H1 (cell line): ENCODE data around the gene UBE4B. TPM values are rescaled to one million over a fixed set of nuclear protein-coding genes. Genes with fewer than 3 reads are reported as not detected.

Experiments
- CTCF ChIA-PET: fragments of 300-600 bp; sonication (Branson Sonifier 250); formaldehyde crosslinking; loops from one replicate; lab custom pipeline; 2021; ENCODE audit not compliant: partially characterized antibody; lab: Charles Lee
- POLR2A ChIA-PET: fragments of 300-600 bp; sonication (Branson Sonifier 250); formaldehyde crosslinking; loops from one replicate; lab custom pipeline; 2021; ENCODE audit warnings: inconsistent platforms; ENCODE audit not compliant: partially characterized antibody; lab: Charles Lee
- DNase-seq, 2 experiments: peaks; one replicate each; pipeline versions ENCODE4 v3.0.0 to v3.0.0-alpha.2; 2010 to 2022; ENCODE audit warnings: low spot score in 2 of 2, low read depth in 1 of 2, mixed read lengths in 1 of 2
- FAIRE-seq: peaks from 2 replicates; lab custom pipeline; 2011; peaks lifted over from hg19 to GRCh38; lab: Jason Lieb, UNC
- H2AFZ ChIP-seq: 2 replicates; pipeline ENCODE4 v1.8.1; 2012; ENCODE audit warnings: low read length, inconsistent platforms
- H2AK5ac ChIP-seq: 2 replicates; pipeline ENCODE4 v1.6.1; 2013; ENCODE audit warnings: low read depth, low read length
- H2BK120ac ChIP-seq: replicated peaks from 2 replicates; pipeline ENCODE3; 2013; ENCODE audit warnings: low read depth, low read length, inconsistent platforms
- H2BK12ac ChIP-seq: 2 replicates; pipeline ENCODE4 v1.6.1; 2013; ENCODE audit warnings: low read depth, low read length
- H2BK15ac ChIP-seq: 2 replicates; pipeline ENCODE4 v1.6.1; 2013; ENCODE audit warnings: low read length
- H2BK20ac ChIP-seq: 2 replicates; pipeline ENCODE4 v1.6.1; 2013; ENCODE audit warnings: low read length
- H2BK5ac ChIP-seq: 2 replicates; pipeline ENCODE4 v1.6.1; 2013; ENCODE audit warnings: low read depth, low read length
- H3K14ac ChIP-seq: 2 replicates; pipeline ENCODE4 v1.6.1; 2013; ENCODE audit warnings: inconsistent platforms; ENCODE audit not compliant: insufficient read length
- H3K18ac ChIP-seq: 2 replicates; pipeline ENCODE4 v1.6.1; 2013; ENCODE audit warnings: low read length; ENCODE audit errors: extremely low read depth
- H3K23ac ChIP-seq: 2 replicates; pipeline ENCODE4 v1.6.1; 2013; ENCODE audit warnings: inconsistent platforms; ENCODE audit not compliant: insufficient read length
- H3K23me2 ChIP-seq: 2 replicates; pipeline ENCODE4 v1.6.1; 2013; ENCODE audit warnings: low read depth, low read length
- H3K27ac ChIP-seq: 2 replicates; pipeline ENCODE4 v1.6.1; 2011; ENCODE audit warnings: low read depth, low read length, inconsistent platforms
- H3K27me3 ChIP-seq, 4 experiments: replicated peaks in 1 of 4; 1 replicate in 1 of 4; 2 replicates in 3 of 4; pipeline versions ENCODE4 v1.6.1 to v1.8.1; 2011 to 2013; ENCODE audit warnings: low read length in 3 of 4, mild to moderate bottlenecking in 3 of 4, inconsistent platforms in 2 of 4, mixed read lengths in 2 of 4, moderate library complexity in 1 of 4; ENCODE audit not compliant: control insufficient read depth in 3 of 4, insufficient read depth in 3 of 4; ENCODE audit errors: extremely low read depth in 1 of 4
- H3K36me3 ChIP-seq, 4 experiments: 2 replicates each; pipeline versions ENCODE4 v1.6.1 to v1.8.1; 2011 to 2013; ENCODE audit warnings: mild to moderate bottlenecking in 4 of 4, low read length in 3 of 4, moderate library complexity in 2 of 4, control low read depth in 1 of 4, inconsistent platforms in 1 of 4; ENCODE audit not compliant: insufficient read depth in 4 of 4, control insufficient read depth in 2 of 4
- H3K4ac ChIP-seq: replicated peaks from 2 replicates; pipeline ENCODE3; 2013; ENCODE audit warnings: low read length, low read depth, mixed read lengths, inconsistent platforms; ENCODE audit not compliant: insufficient read length
- H3K4me1 ChIP-seq, 4 experiments: replicated peaks in 1 of 4; 1 replicate in 1 of 4; 2 replicates in 3 of 4; pipeline versions ENCODE4 v1.6.1 to v1.8.1; 2011 to 2013; ENCODE audit warnings: low read length in 3 of 4, inconsistent platforms in 2 of 4, mixed read lengths in 1 of 4; ENCODE audit not compliant: insufficient read depth in 4 of 4, control insufficient read depth in 3 of 4
- H3K4me2 ChIP-seq, 2 experiments: 2 replicates each; pipeline versions ENCODE4 v1.6.1 to v1.8.1; 2011 to 2013; ENCODE audit warnings: low read depth in 2 of 2, low read length in 2 of 2, control low read depth in 1 of 2, inconsistent platforms in 1 of 2, mild to moderate bottlenecking in 1 of 2; ENCODE audit not compliant: insufficient read depth in 1 of 2
- H3K4me3 ChIP-seq, 4 experiments: fragments of 200-600, 300-600 bp in 1 of 4; sonication (generic), shearing (Covaris generic), sonication (Bioruptor Twin) in 1 of 4; 2 replicates each; pipeline versions ENCODE4 v1.5.1 to v1.8.1; 2011 to 2016; ENCODE audit warnings: low read length in 4 of 4, low read depth in 3 of 4, control low read depth in 2 of 4, inconsistent platforms in 2 of 4, mild to moderate bottlenecking in 2 of 4, mixed read lengths in 1 of 4, moderate library complexity in 1 of 4; ENCODE audit not compliant: insufficient read depth in 2 of 4; ENCODE audit errors: extremely low read depth in 1 of 4
- H3K56ac ChIP-seq: replicated peaks from 2 replicates; pipeline ENCODE3; 2013; ENCODE audit warnings: low read depth, mild to moderate bottlenecking, mixed read lengths, low read length, inconsistent platforms; ENCODE audit not compliant: insufficient read length
- H3K79me1 ChIP-seq: 2 replicates; pipeline ENCODE4 v1.6.1; 2013; ENCODE audit warnings: low read depth, low read length, control low read depth
- H3K79me2 ChIP-seq, 2 experiments: 2 replicates each; pipeline versions ENCODE4 v1.6.1 to v1.8.1; 2012 to 2013; ENCODE audit warnings: low read length in 2 of 2, mild to moderate bottlenecking in 2 of 2, inconsistent platforms in 1 of 2; ENCODE audit not compliant: insufficient read depth in 2 of 2, control insufficient read depth in 1 of 2
- H3K9ac ChIP-seq, 4 experiments: replicated peaks in 1 of 4; 1 replicate in 1 of 4; 2 replicates in 3 of 4; pipeline versions ENCODE4 v1.6.1 to v1.8.1; 2011 to 2013; ENCODE audit warnings: low read depth in 3 of 4, low read length in 3 of 4, control low read depth in 2 of 4, mild to moderate bottlenecking in 2 of 4, moderate library complexity in 2 of 4, inconsistent platforms in 1 of 4; ENCODE audit errors: extremely low read depth in 1 of 4
- H3K9me3 ChIP-seq, 2 experiments: 2 replicates each; pipeline versions ENCODE4 v1.6.1 to v1.8.1; 2012 to 2013; ENCODE audit warnings: mild to moderate bottlenecking in 2 of 2, moderate library complexity in 2 of 2, control low read depth in 1 of 2, inconsistent platforms in 1 of 2, low read depth in 1 of 2, low read length in 1 of 2, mixed read lengths in 1 of 2; ENCODE audit not compliant: insufficient read depth in 2 of 2
- H4K20me1 ChIP-seq, 2 experiments: replicated peaks in 1 of 2; 2 replicates each; pipeline versions ENCODE3 to v1.8.1; 2011 to 2013; ENCODE audit warnings: inconsistent platforms in 2 of 2, low read length in 2 of 2, mild to moderate bottlenecking in 1 of 2; ENCODE audit not compliant: insufficient read depth in 2 of 2, control insufficient read depth in 1 of 2
- H4K5ac ChIP-seq: 2 replicates; pipeline ENCODE4 v1.6.1; 2013; ENCODE audit warnings: low read length, low read depth, mixed read lengths, inconsistent platforms; ENCODE audit not compliant: insufficient read length
- H4K8ac ChIP-seq: 2 replicates; pipeline ENCODE4 v1.8.0; 2013; ENCODE audit warnings: mild to moderate bottlenecking, moderate library complexity, low read length, inconsistent platforms; ENCODE audit not compliant: insufficient read depth; ENCODE audit errors: extremely low read depth
- H4K91ac ChIP-seq: replicated peaks from 2 replicates; pipeline ENCODE3; 2013; ENCODE audit warnings: low read length, mixed read lengths, inconsistent platforms; ENCODE audit not compliant: insufficient read length
- ASH2L ChIP-seq: fragments of 200-600, 300-600 bp; sonication (generic); IDR thresholded peaks from one replicate; pipeline ENCODE4 v1.7.1; 2017; ENCODE audit warnings: low read length
- BCL11A ChIP-seq, 2 experiments: IDR thresholded peaks; one replicate each; pipeline ENCODE4 v1.6.1; 2011; ENCODE audit warnings: low read depth in 2 of 2, low read length in 2 of 2, mild to moderate bottlenecking in 2 of 2
- CBX8 ChIP-seq: fragments of 300-800, 300-1000 bp; sonication (generic); IDR thresholded peaks from 2 replicates; pipeline ENCODE4 v1.7.1; 2016; ENCODE audit warnings: low read depth, low read length, borderline replicate concordance
- GTF2F1 ChIP-seq: IDR thresholded peaks from 2 replicates; pipeline ENCODE4 v1.6.1; 2012; ENCODE audit warnings: low read depth, low read length, improper control_type of control experiment, borderline replicate concordance
- HDAC6 ChIP-seq: IDR thresholded peaks from one replicate; pipeline ENCODE4 v1.7.1; 2012; ENCODE audit warnings: low read depth, mild to moderate bottlenecking, inconsistent platforms, low read length, moderate library complexity
- MAX ChIP-seq: IDR thresholded peaks from 2 replicates; pipeline ENCODE4 v1.6.1; 2012; ENCODE audit warnings: inconsistent platforms
- SAP30 ChIP-seq: fragments of 300-600 bp; sonication (generic); IDR thresholded peaks from 2 replicates; pipeline ENCODE4 v1.7.1; 2012; ENCODE audit warnings: low read length, moderate library complexity, mild to moderate bottlenecking, inconsistent platforms; ENCODE audit not compliant: insufficient read depth, insufficient replicate concordance
- TBP ChIP-seq: IDR thresholded peaks from 2 replicates; pipeline ENCODE4 v1.6.1; 2011; ENCODE audit warnings: low read depth, low read length, improper control_type of control experiment
- ZNF274 ChIP-seq: IDR thresholded peaks from 2 replicates; pipeline ENCODE4 v1.7.0; 2012; ENCODE audit warnings: low read length, borderline replicate concordance; ENCODE audit errors: extremely low read depth
- WGBS, 2 experiments: shearing (Covaris generic) in 1 of 2; methylation state at CpG; one replicate each; pipeline versions ENCODE4 v1.1.6 to v1.1.7; 2013 to 2015; ENCODE audit warnings: low lambda C conversion rate in 2 of 2, mixed read lengths in 2 of 2, inconsistent platforms in 1 of 2, low coverage in 1 of 2, missing lambda C conversion rate in 1 of 2; ENCODE audit not compliant: insufficient replicate concordance in 2 of 2, insufficient coverage in 1 of 2, insufficient read length in 1 of 2; ENCODE audit errors: extremely low coverage in 1 of 2, missing lambda C conversion rate in 1 of 2; 5-methylcytosine and 5-hydroxymethylcytosine counted together
- polyA plus RNA-seq, 7 experiments: library from polyadenylated mRNA; depleted of rRNA in 3 of 7; stranded (reverse) in 5 of 7; unstranded in 2 of 7; fragments of >200 nt in 5 of 7; fragments of 200-250 nt in 2 of 7; gene quantifications; 1 replicate in 5 of 7; 2 replicates in 1 of 7; 4 replicates in 1 of 7; pipeline versions ENCODE4 v1.2.1 to v1.2.3, GENCODE V29; 2011 to 2013; ENCODE audit warnings: missing spikeins in 2 of 7, mixed read lengths in 2 of 7
- total RNA-seq: library from RNA; stranded (reverse); fragmentation: NEBNext Ultra II Directional; extraction: Animal tissue kit (Norgen Biotek cat#: 25700); gene quantifications from 2 replicates; pipeline ENCODE4 v1.2.1, GENCODE V29; 2021
- TF ChIP-seq, protein P1 (sequence below), 3 experiments: IDR thresholded peaks; 1 replicate in 2 of 3; 2 replicates in 1 of 3; pipeline versions ENCODE4 v1.5.1 to v1.6.1; 2011; ENCODE audit warnings: low read length in 3 of 3, mild to moderate bottlenecking in 3 of 3, inconsistent platforms in 2 of 3, low read depth in 1 of 3, moderate library complexity in 1 of 3; ENCODE audit not compliant: insufficient read depth in 1 of 3; ENCODE audit errors: control extremely low read depth in 1 of 3

Gene UBE4B
- total and polyA plus RNA-seq, 2 of the 8 experiments (the other 6 are each of a cell fraction or from before 2014, with no cell fraction given), result 24.5 to 90.1 TPM

DNA sequence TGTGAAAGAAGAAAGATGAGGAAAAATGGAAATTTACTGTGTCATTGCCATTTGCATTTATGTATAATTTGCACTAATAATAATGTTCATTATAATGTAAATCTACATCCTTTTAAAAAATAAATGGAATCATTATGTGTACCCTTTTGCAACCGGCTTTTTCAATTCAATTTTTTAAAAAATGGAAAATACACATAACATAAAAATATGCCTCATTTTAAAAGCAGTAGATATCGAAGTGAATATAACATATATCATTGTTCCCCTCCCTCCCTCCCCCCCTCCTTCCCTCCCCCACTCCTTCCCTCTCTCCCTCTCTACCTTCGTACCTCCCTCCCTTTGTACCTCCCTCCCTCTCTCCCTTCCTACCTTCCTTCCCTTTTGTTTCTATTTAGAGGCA lies 33.0 kb downstream of the UBE4B start:
- Histone ChIP-seq H4K91ac (no peak overlapping the region), H3K27me3 (no peaks in the 10 kb centered on the region), H3K79me2 (peaks cover 0 to 62% of the 10 kb centered on the region in 2 experiments; a peak in 3 of 4 replicates), H3K9ac (no peak overlapping the region), H2BK20ac (no peak overlapping the region), H2AK5ac (no peak overlapping the region), H3K9me3 (no peaks in the 10 kb centered on the region), H3K14ac (no peak overlapping the region), H3K36me3 (no peaks in the 10 kb centered on the region), H2BK5ac (no peak overlapping the region), H3K4ac (no peak overlapping the region), H2BK12ac (no peak overlapping the region), H3K56ac (no peak overlapping the region), H3K27ac (no peak overlapping the region), H3K23me2 (no peaks in the 10 kb centered on the region), H3K4me2 (0 out of 4 replicates have a peak overlapping the region, but pooled peaks of 1 of the 2 experiments have one; percentile 12), H4K8ac (no peak overlapping the region; the same call in 1 of the 2 replicates), H3K79me1 (peaks cover 3% of the 10 kb centered on the region; the same call in 1 of the 2 replicates), H3K4me3 (no peak overlapping the region), H2AFZ (no peak overlapping the region), H2BK120ac (no peak overlapping the region), H3K4me1 (peaks cover 2 to 4% (median 2%) of the 10 kb centered on the region in 4 experiments; a peak in 4 of 7 replicates), H4K20me1 (peaks cover 4% of the 10 kb centered on the region in 2 experiments), H3K23ac (no peak overlapping the region), H4K5ac (no peak overlapping the region), H3K18ac (no peak overlapping the region), H2BK15ac (no peak overlapping the region)
- FAIRE-seq (no peak), DNase-seq (no peak)
- ChIA-PET CTCF (no interaction called here), POLR2A (interaction anchor here (0.9 to 1.4 kb wide), 2 partner anchors 9 to 31 kb away, joined by 3 to 4 read pairs; no protein-coding TSS in a partner anchor)
- WGBS, 2 experiments, result 79 to 100% methylated on average over 1 to 2 of the region's 3 CpGs
- TF ChIP-seq MAX, result no peak
- TF ChIP-seq ASH2L, result no peak
- TF ChIP-seq, protein P1, sequence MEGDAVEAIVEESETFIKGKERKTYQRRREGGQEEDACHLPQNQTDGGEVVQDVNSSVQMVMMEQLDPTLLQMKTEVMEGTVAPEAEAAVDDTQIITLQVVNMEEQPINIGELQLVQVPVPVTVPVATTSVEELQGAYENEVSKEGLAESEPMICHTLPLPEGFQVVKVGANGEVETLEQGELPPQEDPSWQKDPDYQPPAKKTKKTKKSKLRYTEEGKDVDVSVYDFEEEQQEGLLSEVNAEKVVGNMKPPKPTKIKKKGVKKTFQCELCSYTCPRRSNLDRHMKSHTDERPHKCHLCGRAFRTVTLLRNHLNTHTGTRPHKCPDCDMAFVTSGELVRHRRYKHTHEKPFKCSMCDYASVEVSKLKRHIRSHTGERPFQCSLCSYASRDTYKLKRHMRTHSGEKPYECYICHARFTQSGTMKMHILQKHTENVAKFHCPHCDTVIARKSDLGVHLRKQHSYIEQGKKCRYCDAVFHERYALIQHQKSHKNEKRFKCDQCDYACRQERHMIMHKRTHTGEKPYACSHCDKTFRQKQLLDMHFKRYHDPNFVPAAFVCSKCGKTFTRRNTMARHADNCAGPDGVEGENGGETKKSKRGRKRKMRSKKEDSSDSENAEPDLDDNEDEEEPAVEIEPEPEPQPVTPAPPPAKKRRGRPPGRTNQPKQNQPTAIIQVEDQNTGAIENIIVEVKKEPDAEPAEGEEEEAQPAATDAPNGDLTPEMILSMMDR (IDR thresholded peaks at IDR 0.05; ENCODE audit: control extremely low read depth in 1 of 3, insufficient read depth in 1 of 3, low read depth in 1 of 3, low read length in 3 of 3), result no peak
- no peak for TF ChIP-seq CBX8
- no peak for TF ChIP-seq SAP30
- no peak for TF ChIP-seq HDAC6
- TF ChIP-seq TBP, result no peak
- no peak for TF ChIP-seq GTF2F1
- TF ChIP-seq ZNF274, result no peak
- no peak for TF ChIP-seq BCL11A (IDR thresholded peaks at IDR 0.05; ENCODE audit: low read depth in 2 of 2, low read length in 2 of 2)
